ENCODE data around the gene PRKN. TPM values are rescaled to one million over a fixed set of nuclear protein-coding genes. Genes with fewer than 3 reads are reported as not detected.

Gene PRKN
- total RNA-seq, 2 donors from 2014 or later = 3.3 to 4.8 TPM

- DNase-seq = no peak
- Histone ChIP-seq H3K4me3 (ENCODE audit: low read length) (no peak overlapping the region), H3K9me3 (ENCODE audit: control insufficient read depth, low read length) (no peaks in the 10 kb centered on the region), H3K36me3 (ENCODE audit: control insufficient read depth, insufficient read depth, low read length) (no peaks in the 10 kb centered on the region), H3K27ac (ENCODE audit: low read depth, low read length) (no peak overlapping the region), H3K27me3 (ENCODE audit: control insufficient read depth, insufficient read depth, low read length, poor library complexity, severe bottlenecking) (no peaks in the 10 kb centered on the region), H3K9ac (ENCODE audit: extremely low read depth, low read length, poor library complexity, severe bottlenecking) (no peak overlapping the region), H3K4me1 (ENCODE audit: control insufficient read depth, insufficient read depth, low read length) (no peaks in the 10 kb centered on the region)
- Mint-ChIP-seq H3K4me3 (no peak overlapping the region), H3K9me3 (no peaks in the 10 kb centered on the region), H3K4me1 (no peaks in the 10 kb centered on the region), H3K27me3 (ENCODE audit: insufficient read depth) (no peaks in the 10 kb centered on the region), H3K36me3 (ENCODE audit: low read depth) (no peaks in the 10 kb centered on the region), H3K27ac (no peak overlapping the region)
- TF ChIP-seq CTCF (conservative IDR thresholded peaks at IDR 0.05) = no peak
- 90 to 100% methylated on average over 1 to 2 of the region's 2 CpGs for WGBS, 2 experiments (ENCODE audit: insufficient coverage in 1 of 2, insufficient read length in 1 of 2)
These were observed 151.6 kb downstream of the PRKN start for GRCh38 chr6:162576016-162576415.

DNA sequence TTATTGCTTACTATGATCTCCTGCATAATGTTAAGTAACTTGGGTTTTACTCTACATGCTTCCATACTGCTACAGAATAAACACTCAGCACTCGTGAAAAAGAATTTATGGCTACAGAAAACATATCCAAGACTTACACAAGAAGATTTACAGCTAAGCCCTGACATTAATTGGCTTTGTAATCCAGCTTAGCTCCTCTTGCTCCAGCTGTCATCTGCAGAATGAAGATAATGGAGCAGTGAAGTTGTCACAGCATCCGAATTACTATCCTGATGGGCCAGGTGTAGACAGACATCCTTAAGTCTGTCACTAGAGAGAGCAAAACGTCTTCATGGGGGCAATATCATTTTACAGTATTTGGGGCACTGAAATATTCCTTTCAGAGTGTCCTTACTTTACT is 155.3 kb downstream of the PRKN start:
- DNase-seq = no peak
- Mint-ChIP-seq H3K36me3 (ENCODE audit: low read depth) (no peaks in the 10 kb centered on the region), H3K27me3 (ENCODE audit: insufficient read depth) (no peaks in the 10 kb centered on the region), H3K27ac (no peak overlapping the region), H3K9me3 (peaks cover 4% of the 10 kb centered on the region), H3K4me1 (no peaks in the 10 kb centered on the region), H3K4me3 (no peak overlapping the region)
- no peaks in the 10 kb centered on the region for H3K9me3 ChIP-seq (ENCODE audit: control insufficient read depth, low read length)
- no peak overlapping the region for H3K9ac ChIP-seq (ENCODE audit: extremely low read depth, low read length, poor library complexity, severe bottlenecking)
- no peak overlapping the region for H3K4me3 ChIP-seq (ENCODE audit: low read length)
- no peaks in the 10 kb centered on the region for H3K27me3 ChIP-seq (ENCODE audit: control insufficient read depth, insufficient read depth, low read length, poor library complexity, severe bottlenecking)
- no peaks in the 10 kb centered on the region for H3K36me3 ChIP-seq (ENCODE audit: control insufficient read depth, insufficient read depth, low read length)
- 81 to 83% methylated on average over 2 to 3 of the region's 3 CpGs for WGBS, 2 experiments (ENCODE audit: insufficient coverage in 1 of 2, insufficient read length in 1 of 2)
- H3K27ac ChIP-seq (ENCODE audit: low read depth, low read length) = no peak overlapping the region
- TF ChIP-seq CTCF (conservative IDR thresholded peaks at IDR 0.05) = no peak
- H3K4me1 ChIP-seq (ENCODE audit: control insufficient read depth, insufficient read depth, low read length) = no peaks in the 10 kb centered on the region

- Histone ChIP-seq H3K27me3 (ENCODE audit: control insufficient read depth, insufficient read depth, low read length, poor library complexity, severe bottlenecking) (no peaks in the 10 kb centered on the region), H3K4me1 (ENCODE audit: control insufficient read depth, insufficient read depth, low read length) (no peaks in the 10 kb centered on the region), H3K9me3 (ENCODE audit: control insufficient read depth, low read length) (no peaks in the 10 kb centered on the region), H3K9ac (ENCODE audit: extremely low read depth, low read length, poor library complexity, severe bottlenecking) (no peak overlapping the region), H3K4me3 (ENCODE audit: low read length) (no peak overlapping the region), H3K36me3 (ENCODE audit: control insufficient read depth, insufficient read depth, low read length) (no peaks in the 10 kb centered on the region), H3K27ac (ENCODE audit: low read depth, low read length) (no peak overlapping the region)
- Mint-ChIP-seq H3K36me3 (ENCODE audit: low read depth) (no peaks in the 10 kb centered on the region), H3K9me3 (peaks cover 15% of the 10 kb centered on the region), H3K4me3 (no peak overlapping the region), H3K4me1 (no peaks in the 10 kb centered on the region), H3K27me3 (ENCODE audit: insufficient read depth) (no peaks in the 10 kb centered on the region), H3K27ac (no peak overlapping the region)
- DNase-seq = no peak
- no peak for TF ChIP-seq CTCF (conservative IDR thresholded peaks at IDR 0.05)
- 88 to 96% methylated on average over 3 to 7 of the region's 7 CpGs for WGBS, 2 experiments (ENCODE audit: insufficient coverage in 1 of 2, insufficient read length in 1 of 2)
These were observed 159.3 kb downstream of the PRKN start for GRCh38 chr6:162568266-162568665.

Data from endodermal cell (in vitro differentiated cells).